OCI-LY7 (cell line): ENCODE results near the gene ACOXL.

ENCODE experiments used
- EZH2phosphoT487 ChIP-seq: fragments of 200-600 bp; sonication (generic); IDR thresholded peaks from 2 replicates; pipeline ENCODE4 v1.6.1; 2018; ENCODE audit warnings: low read depth, borderline replicate concordance, mild to moderate bottlenecking, mixed run types, antibody characterized with exemption, low read length, moderate library complexity, mixed read lengths
- TF ChIP-seq, protein P1 (sequence below): fragments of 200-600 bp; sonication (generic); conservative IDR thresholded peaks from 2 replicates; pipeline ENCODE4 v1.5.1; 2014; ENCODE audit warnings: mild to moderate bottlenecking, antibody characterized with exemption, low read length, moderate library complexity, mixed read lengths

DNA sequence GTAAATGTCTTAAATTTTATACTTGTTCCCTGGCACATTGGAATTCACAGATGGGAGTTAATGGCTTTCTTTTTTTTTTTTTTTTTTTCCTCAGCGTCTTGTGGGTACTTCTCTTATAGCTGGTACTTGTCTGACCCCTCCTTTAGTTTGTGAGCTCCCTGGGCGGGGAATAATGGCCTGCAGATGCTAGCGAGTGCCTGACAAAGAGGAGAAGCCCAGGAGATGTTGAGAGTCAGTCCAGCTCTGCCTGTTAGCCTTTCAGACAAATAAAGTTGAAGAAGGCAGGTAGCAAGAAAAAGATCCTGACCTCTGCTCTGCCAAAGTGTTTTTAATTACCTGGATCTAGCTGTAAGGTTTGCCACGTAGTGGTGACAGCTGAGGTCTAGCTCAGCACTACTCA, 395.0 kb downstream of the ACOXL start:
- TF ChIP-seq, protein P1, sequence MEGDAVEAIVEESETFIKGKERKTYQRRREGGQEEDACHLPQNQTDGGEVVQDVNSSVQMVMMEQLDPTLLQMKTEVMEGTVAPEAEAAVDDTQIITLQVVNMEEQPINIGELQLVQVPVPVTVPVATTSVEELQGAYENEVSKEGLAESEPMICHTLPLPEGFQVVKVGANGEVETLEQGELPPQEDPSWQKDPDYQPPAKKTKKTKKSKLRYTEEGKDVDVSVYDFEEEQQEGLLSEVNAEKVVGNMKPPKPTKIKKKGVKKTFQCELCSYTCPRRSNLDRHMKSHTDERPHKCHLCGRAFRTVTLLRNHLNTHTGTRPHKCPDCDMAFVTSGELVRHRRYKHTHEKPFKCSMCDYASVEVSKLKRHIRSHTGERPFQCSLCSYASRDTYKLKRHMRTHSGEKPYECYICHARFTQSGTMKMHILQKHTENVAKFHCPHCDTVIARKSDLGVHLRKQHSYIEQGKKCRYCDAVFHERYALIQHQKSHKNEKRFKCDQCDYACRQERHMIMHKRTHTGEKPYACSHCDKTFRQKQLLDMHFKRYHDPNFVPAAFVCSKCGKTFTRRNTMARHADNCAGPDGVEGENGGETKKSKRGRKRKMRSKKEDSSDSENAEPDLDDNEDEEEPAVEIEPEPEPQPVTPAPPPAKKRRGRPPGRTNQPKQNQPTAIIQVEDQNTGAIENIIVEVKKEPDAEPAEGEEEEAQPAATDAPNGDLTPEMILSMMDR = no peak
- TF ChIP-seq EZH2phosphoT487 = no peak
